HG02759 (cell line): Measurements from ENCODE around the gene PLEKHG2.

Experiments used
- ATAC-seq: cut with Tn5 transposase; IDR thresholded peaks from one replicate; pipeline ENCODE4 v1.9.1; 2021; ENCODE audit warnings: mild to moderate bottlenecking, moderate library complexity; ENCODE audit not compliant: unreplicated experiment

The PLEKHG2 gene

GRCh38 chr19:39385629-39386411, 26.6 kb upstream of the PLEKHG2 start:
- no peak for ATAC-seq

DNA sequence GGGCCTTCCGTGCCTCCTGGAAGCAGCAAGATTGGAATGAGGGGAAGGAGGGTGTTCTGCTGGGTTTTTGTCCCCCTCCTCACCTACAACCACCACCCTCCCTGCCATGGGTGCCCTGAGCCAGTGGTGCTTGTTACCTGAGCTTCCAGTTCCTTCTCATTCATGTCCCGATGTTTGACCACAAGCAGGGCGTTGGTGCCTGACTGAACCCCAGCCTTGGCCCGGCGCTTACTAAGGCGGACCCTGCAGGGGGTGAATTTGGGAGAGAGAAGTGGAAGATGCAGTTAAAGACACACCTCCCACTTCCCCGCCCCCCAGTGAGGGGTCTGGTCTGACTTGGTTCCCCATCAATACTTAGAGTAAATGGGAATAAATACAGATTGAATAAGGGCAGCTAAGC, 25.9 kb upstream of the PLEKHG2 start:
- ATAC-seq = no peak

DNA sequence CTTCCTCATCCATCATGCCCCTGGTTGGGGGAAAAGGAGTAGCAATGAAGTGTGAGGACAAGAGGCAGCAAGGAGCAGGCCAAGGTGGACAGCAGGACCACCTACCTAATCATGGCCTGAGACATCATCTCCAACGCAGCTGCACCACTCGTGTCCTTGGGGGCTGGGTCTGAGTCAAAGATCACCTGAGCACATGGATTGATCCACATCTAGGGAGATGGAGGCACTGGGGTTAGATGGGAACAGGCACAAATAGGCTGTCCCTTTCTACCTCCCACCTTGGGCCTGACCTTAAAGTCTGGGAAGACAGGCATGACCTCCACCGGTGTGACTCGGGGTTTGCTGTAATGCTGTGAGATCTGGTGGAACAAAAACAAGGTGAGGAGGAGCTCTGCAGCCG, 23.8 kb upstream of the PLEKHG2 start:
- ATAC-seq = no peak

GRCh38 chr19:39389631-39390414, 22.6 kb upstream of the PLEKHG2 start:
- ATAC-seq = no peak

DNA sequence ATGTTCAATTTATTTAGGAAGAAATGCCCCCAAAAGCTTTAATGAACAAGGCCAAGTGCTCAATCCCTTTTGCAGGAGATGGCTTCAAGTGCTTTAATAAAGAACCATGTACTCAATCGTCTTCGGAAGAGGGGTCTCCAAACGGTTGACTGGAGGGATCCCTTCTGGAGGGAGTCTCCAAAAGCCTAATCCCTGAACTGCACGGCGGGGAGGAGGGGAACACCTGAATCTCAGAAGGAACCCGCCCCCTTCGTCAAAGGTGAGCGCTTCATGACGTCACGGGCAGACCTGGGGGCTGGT, 22.1 kb upstream of the PLEKHG2 start:
- ATAC-seq = no peak

DNA sequence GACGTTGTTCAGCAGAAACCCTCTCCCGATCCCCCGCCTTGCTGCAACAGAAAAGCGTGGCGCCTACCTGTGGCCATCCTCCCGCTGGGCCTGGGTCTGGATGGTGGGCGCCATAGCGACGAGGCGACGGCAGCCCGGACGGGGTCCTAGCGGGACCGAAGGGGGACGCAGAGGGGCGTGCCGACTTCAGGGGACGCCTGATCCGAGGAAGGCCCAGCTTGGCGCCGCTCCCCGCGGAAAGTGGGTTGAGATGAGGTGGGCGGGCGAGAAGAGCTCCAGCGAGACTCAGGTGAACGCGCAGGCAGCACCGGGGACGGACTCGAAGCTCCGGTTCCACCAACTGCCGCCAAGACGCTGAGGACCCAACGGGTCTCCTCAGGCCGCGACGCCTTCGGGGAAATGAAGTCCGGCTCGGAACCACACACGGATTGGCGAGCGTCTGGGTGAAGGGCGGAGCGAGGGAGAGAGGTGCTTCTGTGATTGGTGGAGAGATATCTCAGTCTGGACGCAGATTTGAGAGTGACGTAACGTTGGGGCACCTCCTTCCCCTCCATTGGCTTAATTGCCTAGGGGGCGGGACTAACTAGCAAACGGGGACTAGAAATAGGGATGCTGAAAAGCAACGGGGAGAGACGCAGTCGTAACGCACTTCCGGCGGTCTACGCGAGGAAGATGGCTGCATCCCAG, 21.6 kb upstream of the PLEKHG2 start, which contains the start of the genes MED29 and PAF1:
TSS of gene MED29 (plus strand) at position 628 of the 687 bp plus-strand sequence. CDS start at position 673, 45 bp downstream.
TSS of gene PAF1 (minus strand) at position 356 of the 687 bp plus-strand sequence. CDS start at position 114, 242 bp downstream.
- ATAC-seq = peak; percentile 89

DNA sequence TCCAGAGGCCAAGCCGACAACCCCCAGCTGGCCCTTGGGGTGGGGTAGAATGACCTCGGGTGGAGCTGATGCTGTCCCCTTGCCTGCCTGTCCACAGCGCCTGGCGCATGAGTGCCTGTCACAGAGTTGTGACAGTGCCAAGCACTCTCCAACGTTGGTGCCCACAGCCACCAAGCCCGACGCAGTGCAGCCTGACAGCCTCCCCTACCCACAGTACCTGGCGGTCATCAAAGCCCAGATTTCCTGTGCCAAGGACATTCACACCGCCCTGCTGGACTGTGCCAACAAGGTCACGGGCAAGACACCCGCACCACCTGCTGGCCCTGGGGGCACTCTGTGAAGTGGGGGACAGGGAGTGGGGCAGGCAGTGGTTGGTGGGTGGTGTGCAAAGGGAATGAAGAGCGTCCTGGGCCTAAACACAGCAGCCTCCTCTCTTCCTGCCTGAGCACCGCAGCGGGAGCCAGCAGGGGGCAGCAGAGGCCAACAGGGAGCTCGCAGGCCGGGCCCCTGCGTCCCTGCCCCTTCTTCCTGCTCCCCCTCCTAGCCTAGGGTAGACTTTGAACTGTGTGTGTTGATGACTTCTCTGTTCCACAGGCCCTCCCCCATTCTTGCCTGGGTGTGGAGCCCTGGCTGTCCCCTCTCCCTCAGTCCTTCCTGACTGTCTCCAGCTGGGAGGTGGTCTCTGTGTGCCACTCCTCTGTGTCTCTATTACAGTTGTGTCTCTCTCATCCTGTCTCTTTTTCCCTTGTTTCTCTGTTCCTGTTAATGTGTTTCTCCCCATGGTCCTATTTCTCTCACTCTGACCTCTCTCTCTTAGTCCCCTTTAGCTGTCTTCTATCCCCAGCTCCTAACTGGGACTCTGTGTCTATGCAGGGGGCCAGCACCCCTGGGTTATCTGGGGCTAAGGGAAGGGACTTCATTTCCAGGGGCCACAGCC, 14.8 kb upstream of the PLEKHG2 start:
- peak; percentile 58 for ATAC-seq

DNA sequence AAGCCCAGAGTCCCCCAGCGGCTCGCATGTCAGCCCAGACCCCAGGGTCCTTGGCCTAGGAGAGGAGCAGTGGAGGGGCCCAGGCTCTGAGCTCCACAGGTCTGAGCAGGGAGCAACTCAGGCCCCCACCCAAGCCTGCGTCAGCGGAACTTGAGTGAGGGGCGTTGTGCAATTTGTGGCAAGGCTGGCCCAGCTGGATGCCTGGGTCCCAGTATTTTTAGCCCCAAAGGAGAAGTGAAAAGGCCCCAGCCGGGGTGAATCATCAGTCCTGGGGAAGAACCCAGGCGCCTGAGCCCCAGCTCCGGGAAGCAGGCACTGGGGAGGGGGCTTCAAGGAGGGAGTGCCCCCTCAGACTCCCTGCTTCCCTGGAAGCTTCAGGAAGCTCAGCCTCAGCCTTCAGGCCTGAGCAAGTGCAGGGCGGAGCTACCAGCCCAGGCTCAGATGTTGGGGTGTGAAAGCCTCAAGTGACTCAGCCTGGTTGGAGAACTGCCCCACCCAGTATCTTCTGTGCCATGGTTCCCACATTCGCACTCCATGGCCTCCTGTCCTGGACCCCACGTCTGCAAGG, 14.1 kb upstream of the PLEKHG2 start:
- no peak for ATAC-seq

GRCh38 chr19:39399668-39400050, 12.8 kb upstream of the PLEKHG2 start:
- ATAC-seq = no peak

- no peak for ATAC-seq
These were observed 12.4 kb upstream of the PLEKHG2 start for GRCh38 chr19:39400061-39400460.

GRCh38 chr19:39401070-39401548, 11.4 kb upstream of the PLEKHG2 start:
- no peak for ATAC-seq

- ATAC-seq = no peak
These were observed 10.7 kb upstream of the PLEKHG2 start for GRCh38 chr19:39401549-39402345.

- ATAC-seq = no peak
These were observed 9.8 kb upstream of the PLEKHG2 start for GRCh38 chr19:39402346-39403300.

DNA sequence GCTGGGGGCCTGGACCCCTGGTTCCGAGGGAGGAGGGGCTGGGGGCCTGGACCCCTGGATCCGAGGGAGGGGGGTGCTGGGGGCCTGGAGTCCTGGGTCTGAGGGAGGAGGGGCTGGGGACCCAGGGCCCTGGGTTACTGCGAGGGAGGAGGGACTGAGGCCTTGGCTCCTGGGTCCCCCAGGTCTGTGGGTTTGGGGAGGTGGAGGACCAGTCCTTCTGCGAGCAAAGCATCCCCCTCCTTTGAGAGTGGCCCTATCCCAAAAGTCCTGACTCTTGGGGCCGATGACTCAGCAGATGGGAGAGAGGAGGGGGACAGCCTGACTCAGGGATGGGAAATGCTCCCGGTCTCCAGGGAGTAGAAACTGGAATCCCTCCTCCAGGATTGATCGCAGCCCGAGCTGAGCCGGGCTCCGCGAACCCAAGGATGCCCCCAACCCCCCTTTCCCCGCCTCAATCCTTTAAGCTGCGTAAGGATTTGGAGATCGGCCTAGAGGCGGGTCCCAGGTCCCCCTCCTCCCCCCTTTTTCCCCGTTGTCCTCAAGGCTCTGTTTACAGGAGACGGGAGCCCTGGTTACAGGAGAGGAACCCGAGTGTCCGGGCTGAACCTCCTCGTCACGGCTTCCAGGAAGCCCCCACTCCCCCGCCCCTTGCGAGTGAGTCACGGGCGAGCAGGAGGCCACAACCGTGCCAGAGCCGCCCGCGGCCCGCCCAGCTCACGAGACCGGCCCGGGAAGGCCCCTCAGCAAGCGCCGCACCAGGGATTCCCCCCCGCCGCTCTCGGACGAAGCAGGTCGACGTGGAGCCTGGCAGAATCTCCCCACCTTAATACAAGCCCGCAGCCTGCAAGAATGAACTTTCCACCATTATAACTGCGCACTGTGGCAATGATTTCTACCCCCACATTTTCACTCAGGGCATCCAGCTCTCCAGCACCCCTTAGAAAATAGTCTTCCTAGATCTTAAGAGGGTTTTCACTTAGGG, 8.8 kb upstream of the PLEKHG2 start:
- ATAC-seq = peak; percentile 23

DNA sequence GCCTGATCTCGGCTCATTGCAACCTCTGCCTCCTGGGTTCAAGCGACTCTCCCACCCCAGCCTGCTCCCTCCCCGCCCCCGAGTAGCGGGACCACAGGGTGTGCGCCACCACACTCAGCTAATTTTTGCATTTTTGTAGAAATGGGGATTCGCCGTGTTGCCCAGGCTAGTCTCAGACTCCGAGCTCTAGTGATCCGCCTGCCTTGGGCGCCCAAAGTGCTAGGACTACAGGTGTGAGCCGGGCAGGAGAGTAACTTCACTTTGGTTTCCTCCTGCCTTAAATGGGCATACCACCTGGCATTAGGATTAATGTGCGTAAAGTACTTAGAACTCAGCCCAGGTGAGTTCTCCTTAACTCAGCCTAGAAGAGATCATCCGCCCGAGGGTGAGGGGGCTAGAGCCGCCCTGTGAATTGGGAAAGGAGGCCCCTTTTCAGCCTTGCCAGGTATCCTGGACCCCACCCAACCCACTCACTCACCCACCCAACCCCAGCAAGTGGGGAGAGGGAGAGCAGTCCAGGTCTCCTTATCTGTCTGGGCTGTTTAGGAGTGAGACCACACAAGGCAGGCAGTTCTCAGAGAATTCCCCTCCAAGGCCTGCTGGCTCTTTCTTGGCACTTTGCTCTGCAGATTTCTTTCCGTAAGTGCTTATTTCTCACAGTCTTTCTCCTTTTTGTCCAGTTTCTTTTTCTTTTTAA, 7.1 kb upstream of the PLEKHG2 start:
- no peak for ATAC-seq

- no peak for ATAC-seq
These were observed 6.4 kb upstream of the PLEKHG2 start for GRCh38 chr19:39405958-39406655.
